ENCODE results near the gene SNHG17.
"Not testable (repeated sequence)": the region's sequence is repeated elsewhere in the genome, so short reads cannot be mapped to it uniquely, and the experiment has no call there.

Gene SNHG17

DNA sequence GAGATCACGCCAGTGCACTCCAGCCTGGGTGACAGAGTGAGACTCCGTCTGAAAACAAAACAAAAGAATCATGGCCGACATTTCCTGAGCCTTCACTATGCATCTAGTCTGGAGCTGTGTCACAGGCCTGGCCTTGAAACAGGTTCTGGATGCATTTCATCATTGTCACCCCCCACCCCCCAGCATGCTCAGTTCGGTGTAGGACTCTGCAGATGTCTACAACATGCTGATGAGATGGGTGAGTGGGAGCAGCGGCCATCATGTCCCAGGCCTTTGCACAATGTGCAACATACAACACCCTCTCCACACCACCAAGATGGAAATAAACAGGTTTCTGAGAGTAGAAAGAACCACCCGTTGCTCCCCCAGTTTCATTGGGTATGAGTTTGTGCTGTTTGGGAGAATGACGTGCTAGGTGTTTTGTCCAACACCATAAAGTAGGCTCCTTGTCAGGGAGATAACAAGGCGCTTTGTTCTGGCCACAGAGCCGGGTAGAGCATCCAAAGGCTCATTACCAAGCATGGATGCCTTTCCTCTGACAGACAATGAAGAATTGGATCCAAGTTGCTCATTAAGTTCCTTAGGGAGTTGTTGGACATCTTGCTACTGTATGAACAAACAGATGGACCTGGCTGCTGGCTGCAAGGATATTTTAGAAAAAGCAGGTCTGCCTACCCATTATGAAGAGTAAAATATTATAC, 22.1 kb downstream of the SNHG17 start:
- Histone ChIP-seq H3K4me1 (ENCODE audit: control extremely low read depth in 1 of 4, control insufficient read depth in 4 of 4, insufficient read depth in 4 of 4, low read length in 3 of 4) (no peaks in the 10 kb centered on the region), H3K4me3 (ENCODE audit: control insufficient read depth in 1 of 7, extremely low read depth in 1 of 7, insufficient read depth in 4 of 7, low read depth in 2 of 7, low read length in 6 of 7) (no peak overlapping the region), H3K27ac (ENCODE audit: insufficient read depth in 1 of 2, low read depth in 1 of 2, low read length in 2 of 2, poor library complexity in 1 of 2, severe bottlenecking in 2 of 2) (no peak overlapping the region), H3K9me3 (ENCODE audit: control extremely low read depth in 1 of 5, control insufficient read depth in 4 of 5, insufficient read depth in 2 of 5, low read depth in 1 of 5, low read length in 4 of 5) (no peaks in the 10 kb centered on the region), H3K36me3 (ENCODE audit: control insufficient read depth in 4 of 4, insufficient read depth in 4 of 4, low read length in 3 of 4) (peaks cover 0 to 35% (median 32%) of the 10 kb centered on the region in 4 experiments), H3K27me3 (replicated peaks in 2 of 5; ENCODE audit: control insufficient read depth in 4 of 5, insufficient read depth in 5 of 5, low read length in 4 of 5) (no peaks in the 10 kb centered on the region)
- ChIA-PET POLR2A (no interaction called here), CTCF (no interaction called here)
- 94% methylated on average over 7 of the region's 9 CpGs for WGBS (ENCODE audit: insufficient coverage)
- no peak for DNase-seq

- 92% methylated on average over 2 of the region's 9 CpGs for WGBS (ENCODE audit: insufficient coverage)
- H3K36me3 ChIP-seq (ENCODE audit: control insufficient read depth in 4 of 4, insufficient read depth in 4 of 4, low read length in 3 of 4) = peaks cover 1 to 12% (median 3%) of the 10 kb centered on the region in 4 experiments
- H3K27ac ChIP-seq (ENCODE audit: insufficient read depth in 1 of 2, low read depth in 1 of 2, low read length in 2 of 2, poor library complexity in 1 of 2, severe bottlenecking in 2 of 2); H3K4me1 ChIP-seq (ENCODE audit: control extremely low read depth in 1 of 4, control insufficient read depth in 4 of 4, insufficient read depth in 4 of 4, low read length in 3 of 4); H3K9me3 ChIP-seq (ENCODE audit: control extremely low read depth in 1 of 5, control insufficient read depth in 4 of 5, insufficient read depth in 2 of 5, low read depth in 1 of 5, low read length in 4 of 5); H3K27me3 ChIP-seq (replicated peaks in 2 of 5; ENCODE audit: control insufficient read depth in 4 of 5, insufficient read depth in 5 of 5, low read length in 4 of 5); H3K4me3 ChIP-seq (ENCODE audit: control insufficient read depth in 1 of 7, extremely low read depth in 1 of 7, insufficient read depth in 4 of 7, low read depth in 2 of 7, low read length in 6 of 7); DNase-seq; POLR2A ChIA-PET: not testable (repeated sequence)
- CTCF ChIA-PET = interaction anchor here (1.0 to 2.3 kb wide), 9 partner anchors 10 to 359 kb away, joined by 3 to 7 read pairs (median 4); no protein-coding TSS in a partner anchor
Observed at GRCh38 chr20:38407822-38408221, 27.3 kb downstream of the SNHG17 start.

GRCh38 chr20:38407321-38407720, 27.8 kb downstream of the SNHG17 start:
- H3K27ac ChIP-seq (ENCODE audit: insufficient read depth in 1 of 2, low read depth in 1 of 2, low read length in 2 of 2, poor library complexity in 1 of 2, severe bottlenecking in 2 of 2) = no peak overlapping the region
- H3K9me3 ChIP-seq (ENCODE audit: control extremely low read depth in 1 of 5, control insufficient read depth in 4 of 5, insufficient read depth in 2 of 5, low read depth in 1 of 5, low read length in 4 of 5) = no peaks in the 10 kb centered on the region
- peaks cover 0 to 10% (median 3%) of the 10 kb centered on the region in 4 experiments for H3K36me3 ChIP-seq (ENCODE audit: control insufficient read depth in 4 of 4, insufficient read depth in 4 of 4, low read length in 3 of 4)
- no peaks in the 10 kb centered on the region for H3K27me3 ChIP-seq (replicated peaks in 2 of 5; ENCODE audit: control insufficient read depth in 4 of 5, insufficient read depth in 5 of 5, low read length in 4 of 5)
- no peaks in the 10 kb centered on the region for H3K4me1 ChIP-seq (ENCODE audit: control extremely low read depth in 1 of 4, control insufficient read depth in 4 of 4, insufficient read depth in 4 of 4, low read length in 3 of 4)
- H3K4me3 ChIP-seq (ENCODE audit: control insufficient read depth in 1 of 7, extremely low read depth in 1 of 7, insufficient read depth in 4 of 7, low read depth in 2 of 7, low read length in 6 of 7) = no peak overlapping the region
- ChIA-PET POLR2A (no interaction called here), CTCF (interaction anchor here (1.7 to 2.3 kb wide), 2 partner anchors 10 to 35 kb away, joined by 3 to 7 read pairs; no protein-coding TSS in a partner anchor)
- WGBS (ENCODE audit: insufficient coverage) = 100% methylated on average over 7 of the region's 29 CpGs
- DNase-seq = no peak

- Histone ChIP-seq H3K4me1 (ENCODE audit: control extremely low read depth in 1 of 4, control insufficient read depth in 4 of 4, insufficient read depth in 4 of 4, low read length in 3 of 4) (no peaks in the 10 kb centered on the region), H3K27me3 (replicated peaks in 2 of 5; ENCODE audit: control insufficient read depth in 4 of 5, insufficient read depth in 5 of 5, low read length in 4 of 5) (no peaks in the 10 kb centered on the region), H3K36me3 (ENCODE audit: control insufficient read depth in 4 of 4, insufficient read depth in 4 of 4, low read length in 3 of 4) (peaks cover 0 to 8% (median 3%) of the 10 kb centered on the region in 4 experiments), H3K4me3 (ENCODE audit: control insufficient read depth in 1 of 7, extremely low read depth in 1 of 7, insufficient read depth in 4 of 7, low read depth in 2 of 7, low read length in 6 of 7) (no peak overlapping the region), H3K27ac (ENCODE audit: insufficient read depth in 1 of 2, low read depth in 1 of 2, low read length in 2 of 2, poor library complexity in 1 of 2, severe bottlenecking in 2 of 2) (no peak overlapping the region), H3K9me3 (ENCODE audit: control extremely low read depth in 1 of 5, control insufficient read depth in 4 of 5, insufficient read depth in 2 of 5, low read depth in 1 of 5, low read length in 4 of 5) (no peaks in the 10 kb centered on the region)
- ChIA-PET CTCF (interaction anchor here (1.0 to 1.8 kb wide), 3 partner anchors 12 to 349 kb away, joined by 3 to 4 read pairs (median 3); no protein-coding TSS in a partner anchor), POLR2A (no interaction called here)
- no peak for DNase-seq
- 96% methylated on average over 4 of the region's 5 CpGs for WGBS (ENCODE audit: insufficient coverage)
Observed at GRCh38 chr20:38406476-38406875, 28.7 kb downstream of the SNHG17 start.

- H3K9me3 ChIP-seq (ENCODE audit: control extremely low read depth in 1 of 5, control insufficient read depth in 4 of 5, insufficient read depth in 2 of 5, low read depth in 1 of 5, low read length in 4 of 5) = no peaks in the 10 kb centered on the region
- no peak overlapping the region for H3K27ac ChIP-seq (ENCODE audit: insufficient read depth in 1 of 2, low read depth in 1 of 2, low read length in 2 of 2, poor library complexity in 1 of 2, severe bottlenecking in 2 of 2)
- no peaks in the 10 kb centered on the region for H3K27me3 ChIP-seq (replicated peaks in 2 of 5; ENCODE audit: control insufficient read depth in 4 of 5, insufficient read depth in 5 of 5, low read length in 4 of 5)
- ChIA-PET POLR2A (no interaction called here), CTCF (interaction anchor here (1.3 to 1.8 kb wide), 2 partner anchors 11 to 68 kb away, joined by 3 read pairs; no protein-coding TSS in a partner anchor)
- no peak overlapping the region for H3K4me3 ChIP-seq (ENCODE audit: control insufficient read depth in 1 of 7, extremely low read depth in 1 of 7, insufficient read depth in 4 of 7, low read depth in 2 of 7, low read length in 6 of 7)
- H3K4me1 ChIP-seq (ENCODE audit: control extremely low read depth in 1 of 4, control insufficient read depth in 4 of 4, insufficient read depth in 4 of 4, low read length in 3 of 4) = no peaks in the 10 kb centered on the region
- WGBS (ENCODE audit: insufficient coverage) = 100% methylated on average over 1 of the region's 2 CpGs
- DNase-seq = no peak
- peaks cover 0 to 4% (median 2%) of the 10 kb centered on the region in 4 experiments for H3K36me3 ChIP-seq (ENCODE audit: control insufficient read depth in 4 of 4, insufficient read depth in 4 of 4, low read length in 3 of 4)
Observed at GRCh38 chr20:38405132-38405531, 30.0 kb downstream of the SNHG17 start.

GRCh38 chr20:38404016-38404415, 31.1 kb downstream of the SNHG17 start:
- Histone ChIP-seq H3K27ac (ENCODE audit: insufficient read depth in 1 of 2, low read depth in 1 of 2, low read length in 2 of 2, poor library complexity in 1 of 2, severe bottlenecking in 2 of 2) (no peak overlapping the region), H3K4me3 (ENCODE audit: control insufficient read depth in 1 of 7, extremely low read depth in 1 of 7, insufficient read depth in 4 of 7, low read depth in 2 of 7, low read length in 6 of 7) (no peak overlapping the region), H3K36me3 (ENCODE audit: control insufficient read depth in 4 of 4, insufficient read depth in 4 of 4, low read length in 3 of 4) (peaks cover 0 to 4% (median 2%) of the 10 kb centered on the region in 4 experiments), H3K9me3 (ENCODE audit: control extremely low read depth in 1 of 5, control insufficient read depth in 4 of 5, insufficient read depth in 2 of 5, low read depth in 1 of 5, low read length in 4 of 5) (no peaks in the 10 kb centered on the region), H3K4me1 (ENCODE audit: control extremely low read depth in 1 of 4, control insufficient read depth in 4 of 4, insufficient read depth in 4 of 4, low read length in 3 of 4) (no peaks in the 10 kb centered on the region), H3K27me3 (replicated peaks in 2 of 5; ENCODE audit: control insufficient read depth in 4 of 5, insufficient read depth in 5 of 5, low read length in 4 of 5) (no peaks in the 10 kb centered on the region)
- POLR2A ChIA-PET = no interaction called here
- CTCF ChIA-PET = interaction anchor here (1.0 kb wide), 1 partner anchor 66 kb away, joined by 3 read pairs; no protein-coding TSS in a partner anchor
- no peak for DNase-seq

DNA sequence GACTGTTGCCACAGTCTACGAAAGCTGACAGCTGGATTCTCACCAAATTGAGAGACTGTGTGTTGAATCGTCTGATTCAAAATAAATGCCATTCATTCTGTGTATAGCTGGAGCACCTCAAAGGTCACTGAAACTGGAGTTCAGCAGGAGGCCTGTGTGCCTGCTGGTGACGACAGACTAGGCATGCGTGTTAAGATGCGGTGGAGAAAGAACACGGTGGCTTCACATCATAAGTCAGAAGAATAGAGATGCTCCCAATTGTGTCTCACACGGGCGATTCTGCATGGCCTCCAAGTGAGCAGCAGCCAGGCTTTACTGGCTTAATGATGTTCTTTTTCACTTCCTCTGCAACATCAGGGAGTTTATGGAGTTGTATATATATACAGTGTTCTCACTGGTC, 32.3 kb downstream of the SNHG17 start:
- CTCF ChIA-PET = interaction anchor here (1.0 kb wide), 1 partner anchor 65 kb away, joined by 3 read pairs; no protein-coding TSS in a partner anchor

More for the DNA sequence above, 32.3 kb downstream of the SNHG17 start:
- no peaks in the 10 kb centered on the region for H3K27me3 ChIP-seq (replicated peaks in 2 of 5; ENCODE audit: control insufficient read depth in 4 of 5, insufficient read depth in 5 of 5, low read length in 4 of 5)
- H3K36me3 ChIP-seq (ENCODE audit: control insufficient read depth in 4 of 4, insufficient read depth in 4 of 4, low read length in 3 of 4) = peaks cover 0 to 3% (median 0%) of the 10 kb centered on the region in 4 experiments
- H3K9me3 ChIP-seq (ENCODE audit: control extremely low read depth in 1 of 5, control insufficient read depth in 4 of 5, insufficient read depth in 2 of 5, low read depth in 1 of 5, low read length in 4 of 5) = no peaks in the 10 kb centered on the region
- no peak overlapping the region for H3K4me3 ChIP-seq (ENCODE audit: control insufficient read depth in 1 of 7, extremely low read depth in 1 of 7, insufficient read depth in 4 of 7, low read depth in 2 of 7, low read length in 6 of 7)
- DNase-seq = no peak
- WGBS (ENCODE audit: insufficient coverage) = 100% methylated on average over 8 of the region's 8 CpGs
- POLR2A ChIA-PET = no interaction called here
- H3K27ac ChIP-seq (ENCODE audit: insufficient read depth in 1 of 2, low read depth in 1 of 2, low read length in 2 of 2, poor library complexity in 1 of 2, severe bottlenecking in 2 of 2) = no peak overlapping the region
- H3K4me1 ChIP-seq (ENCODE audit: control extremely low read depth in 1 of 4, control insufficient read depth in 4 of 4, insufficient read depth in 4 of 4, low read length in 3 of 4) = no peaks in the 10 kb centered on the region
